Stimulated activated CD8-positive, alpha-beta memory T cell treated with anti-CD3 and anti-CD28 coated beads, Interleukin-7, amount 100 ng/mL, for 4 hours (primary cell): Measurements from ENCODE around the gene KRTAP5-4.
"Not testable (repeated sequence)": the region's sequence is repeated elsewhere in the genome, so short reads cannot be mapped to it uniquely, and the experiment has no call there.

Experiments
- DNase-seq, 2 donors: peaks; one replicate each; pipeline ENCODE4 v3.0.0-alpha.2; 2020; ENCODE audit warnings: low read depth in 2 of 2

The KRTAP5-4 gene

GRCh38 chr11:1600626-1601025, 21.3 kb downstream of the KRTAP5-4 start:
- no peak for DNase-seq

DNA sequence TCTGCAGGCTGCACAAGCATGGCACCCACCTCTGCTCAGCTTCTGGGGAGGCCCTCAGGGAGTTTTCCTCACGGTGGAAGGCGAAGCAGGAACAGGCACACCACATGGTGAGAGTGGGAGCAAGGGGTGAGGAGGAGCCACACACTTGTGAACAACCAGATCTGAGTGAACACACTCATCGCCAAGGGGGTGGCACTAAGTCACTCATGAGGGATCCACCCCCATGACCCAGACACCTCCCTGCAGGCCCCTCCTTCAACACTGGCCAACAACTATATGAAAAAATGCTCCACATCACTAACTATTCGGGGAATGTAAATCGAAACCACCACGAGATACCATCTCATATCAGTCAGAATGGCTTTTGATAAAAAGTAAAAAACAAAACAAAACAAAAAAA, 23.1 kb downstream of the KRTAP5-4 start:
- DNase-seq, result no peak

DNA sequence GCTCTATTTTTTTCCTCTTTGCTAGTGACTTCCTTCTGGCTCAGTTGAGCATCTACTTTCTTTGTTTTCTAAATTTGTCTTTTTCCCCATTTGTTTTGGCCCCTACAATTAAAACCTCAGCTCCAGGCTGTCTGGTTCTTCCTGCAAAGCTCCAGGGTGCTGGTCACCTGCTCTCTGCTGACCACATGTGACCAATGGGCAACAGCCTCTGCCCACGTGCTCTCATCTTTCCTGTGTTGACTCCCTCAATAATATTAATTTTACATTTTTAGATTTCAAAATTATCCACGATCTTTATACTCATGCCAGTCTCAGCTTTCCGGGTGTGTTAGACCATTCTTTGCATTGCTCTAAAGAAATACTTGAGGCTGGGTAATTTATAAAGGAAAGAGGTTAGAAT, 23.5 kb downstream of the KRTAP5-4 start:
- DNase-seq, result not testable (repeated sequence)

DNA sequence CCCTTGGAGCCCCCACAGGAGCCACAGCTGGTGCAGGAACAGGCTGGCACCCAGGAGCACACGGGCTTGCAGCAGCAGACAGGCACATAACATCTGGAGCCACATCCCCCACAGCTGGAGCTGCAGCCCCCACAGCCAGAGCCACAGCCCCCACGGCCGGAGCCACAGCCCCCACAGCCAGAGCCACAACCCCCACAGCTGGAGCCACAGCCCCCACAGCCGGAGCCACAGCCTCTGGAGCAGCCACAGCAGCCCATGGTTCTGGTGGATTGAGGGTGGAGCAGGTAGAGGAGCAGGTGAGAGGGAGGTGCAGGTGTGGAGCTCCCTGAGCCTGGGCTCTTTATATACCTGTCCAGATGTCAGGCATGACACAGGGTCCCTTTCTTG, 24.0 kb downstream of the KRTAP5-4 start, which contains the start of gene KRTAP5-2:
TSS of gene KRTAP5-2 (minus strand) at position 301 of the 387 bp plus-strand sequence. CDS start at position 257, 44 bp downstream.
- DNase-seq, result no peak

DNA sequence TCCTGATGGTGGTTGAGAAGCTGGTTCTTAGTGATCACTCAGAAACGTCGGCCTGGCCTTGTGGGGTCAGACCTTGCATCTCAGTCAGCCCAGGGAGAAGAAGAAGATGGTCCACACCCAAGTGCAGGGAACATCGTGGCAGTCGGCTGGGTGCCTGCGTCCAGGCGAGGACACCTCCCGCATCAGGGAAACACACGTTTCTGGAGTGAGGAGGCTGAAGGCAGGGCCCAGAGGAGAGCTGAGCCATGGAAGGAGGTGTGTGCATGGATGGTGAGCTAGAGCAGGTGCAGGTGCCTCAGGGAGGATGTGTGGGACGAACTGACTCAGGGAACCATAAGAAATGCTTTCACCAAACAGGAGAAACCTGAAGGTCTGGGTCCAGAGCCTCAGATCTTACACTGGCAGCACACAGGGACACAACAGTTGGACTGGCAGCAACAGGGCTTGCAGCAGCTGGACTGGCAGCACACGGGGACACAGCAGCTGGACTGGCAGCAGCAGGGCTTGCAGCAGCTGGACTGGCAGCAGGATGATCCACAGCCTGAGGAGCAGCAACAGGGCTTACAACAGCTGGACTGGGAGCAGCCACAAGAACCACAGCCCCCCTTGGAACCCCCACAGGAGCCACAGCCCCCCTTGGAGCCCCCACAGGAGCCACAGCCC, 24.5 kb downstream of the KRTAP5-4 start:
- DNase-seq, result no peak

- DNase-seq, result not testable (repeated sequence)
Measured at GRCh38 chr11:1596576-1597121, 25.3 kb downstream of the KRTAP5-4 start.

GRCh38 chr11:1595994-1596575, 25.9 kb downstream of the KRTAP5-4 start:
- DNase-seq, result not testable (repeated sequence)

GRCh38 chr11:1592628-1593027, 29.3 kb downstream of the KRTAP5-4 start:
- DNase-seq, result no peak

GRCh38 chr11:1589996-1590395, 31.9 kb downstream of the KRTAP5-4 start:
- no peak for DNase-seq

DNA sequence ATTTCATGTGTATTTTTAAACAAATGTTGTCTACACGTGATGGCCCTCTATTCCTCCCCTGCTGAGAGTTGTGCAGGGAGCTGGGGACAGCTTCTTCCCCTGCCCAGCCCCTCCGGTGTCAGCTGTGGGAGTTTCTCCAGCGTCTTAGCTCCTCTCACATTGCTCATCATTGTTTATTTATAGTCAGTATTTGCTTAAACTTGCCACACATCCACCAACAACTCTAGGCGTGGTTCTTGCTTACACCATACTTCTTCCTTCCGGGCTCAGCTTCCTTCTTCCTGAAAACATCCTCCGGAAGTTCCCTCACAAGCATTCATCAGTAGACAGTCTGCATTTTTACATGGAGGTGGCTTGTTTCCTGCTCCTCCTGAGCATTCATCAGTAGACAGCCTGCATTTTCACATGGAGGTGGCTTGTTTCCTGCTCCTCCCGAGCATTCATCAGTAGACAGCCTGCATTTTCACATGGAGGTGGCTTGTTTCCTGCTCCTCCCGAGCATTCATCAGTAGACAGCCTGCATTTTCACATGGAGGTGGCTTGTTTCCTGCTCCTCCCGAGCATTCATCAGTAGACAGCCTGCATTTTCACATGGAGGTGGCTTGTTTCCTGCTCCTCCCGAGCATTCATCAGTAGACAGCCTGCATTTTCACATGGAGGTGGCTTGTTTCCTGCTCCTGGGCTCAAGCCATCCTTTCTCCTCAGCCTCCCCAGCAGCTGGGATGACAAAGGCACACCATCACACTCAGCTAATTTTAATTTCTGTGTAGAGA, 32.6 kb downstream of the KRTAP5-4 start:
- DNase-seq, result not testable (repeated sequence)

DNA sequence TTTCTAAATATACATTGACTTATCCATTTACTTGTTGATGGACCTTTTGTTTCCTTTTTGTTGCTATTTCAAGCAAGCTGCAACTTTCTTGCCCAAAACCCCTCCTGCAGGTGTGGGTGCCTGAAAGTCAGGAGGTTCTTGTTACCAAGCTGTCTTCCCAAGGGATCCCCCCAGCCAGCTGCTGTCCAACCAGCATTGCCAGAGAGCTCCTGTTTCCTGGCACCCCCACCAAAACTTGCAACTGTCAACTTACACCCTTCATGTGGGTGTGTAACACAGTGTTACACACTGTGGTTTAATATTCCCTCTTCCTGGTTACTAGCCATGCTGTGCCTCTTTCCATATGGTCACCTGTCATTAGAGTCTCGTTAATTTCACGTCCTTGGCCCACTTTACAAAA, 35.2 kb downstream of the KRTAP5-4 start:
- DNase-seq, result no peak

DNA sequence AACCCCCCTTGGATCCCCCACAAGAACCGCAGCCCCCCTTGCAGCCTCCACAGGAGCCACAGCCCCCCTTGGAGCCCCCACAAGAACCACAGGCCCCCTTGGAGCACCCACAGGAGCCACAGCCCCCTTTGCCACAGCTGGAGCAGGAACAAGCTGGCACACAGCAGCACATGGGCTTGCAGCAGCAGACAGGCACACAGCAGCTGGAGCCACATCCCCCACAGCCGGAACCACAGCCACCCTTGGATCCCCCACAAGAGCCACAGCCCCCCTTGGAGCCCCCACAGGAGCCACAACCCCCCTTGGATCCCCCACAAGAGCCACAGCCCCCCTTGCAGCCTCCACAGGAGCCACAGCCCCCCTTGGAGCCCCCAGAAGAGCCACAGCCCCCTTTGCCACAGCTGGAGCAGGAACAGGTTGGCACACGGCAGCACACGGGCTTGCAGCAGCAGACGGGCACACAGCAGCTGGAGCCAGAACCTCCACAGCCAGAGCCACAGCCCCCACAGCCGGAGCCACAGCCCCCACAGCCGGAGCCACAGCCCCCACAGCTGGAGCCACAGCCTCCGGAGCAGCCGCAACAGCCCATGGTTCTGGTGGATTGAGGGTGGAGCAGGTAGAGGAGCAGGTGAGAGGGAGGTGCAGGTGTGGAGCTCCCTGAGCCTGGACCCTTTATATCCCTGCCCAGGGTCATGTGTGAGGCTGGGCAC, 37.1 kb downstream of the KRTAP5-4 start, which contains the start of gene KRTAP5-1:
TSS of gene KRTAP5-1 (minus strand) at position 623 of the 710 bp plus-strand sequence. CDS start at position 589, 34 bp downstream.
- DNase-seq, result not testable (repeated sequence)

DNA sequence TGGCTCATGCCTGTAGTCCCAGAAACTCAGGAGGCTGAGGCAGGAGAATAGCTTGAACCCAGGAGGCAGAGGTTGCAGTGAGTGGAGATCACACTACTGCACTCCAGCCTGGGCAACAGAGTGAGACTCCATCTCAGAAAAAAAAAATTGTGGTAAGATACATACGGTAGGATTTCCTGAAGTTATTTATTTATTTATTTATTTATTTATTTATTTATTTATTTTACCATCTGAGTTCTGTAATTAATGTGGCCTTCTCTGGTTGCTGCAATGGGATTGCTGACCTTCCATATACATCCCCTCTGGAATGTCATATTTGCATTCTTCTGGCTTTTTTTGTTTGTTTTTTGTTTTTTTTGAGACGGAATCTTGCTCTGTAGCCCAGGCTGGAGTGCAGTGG, 39.0 kb downstream of the KRTAP5-4 start:
- DNase-seq, result not testable (repeated sequence)

DNA sequence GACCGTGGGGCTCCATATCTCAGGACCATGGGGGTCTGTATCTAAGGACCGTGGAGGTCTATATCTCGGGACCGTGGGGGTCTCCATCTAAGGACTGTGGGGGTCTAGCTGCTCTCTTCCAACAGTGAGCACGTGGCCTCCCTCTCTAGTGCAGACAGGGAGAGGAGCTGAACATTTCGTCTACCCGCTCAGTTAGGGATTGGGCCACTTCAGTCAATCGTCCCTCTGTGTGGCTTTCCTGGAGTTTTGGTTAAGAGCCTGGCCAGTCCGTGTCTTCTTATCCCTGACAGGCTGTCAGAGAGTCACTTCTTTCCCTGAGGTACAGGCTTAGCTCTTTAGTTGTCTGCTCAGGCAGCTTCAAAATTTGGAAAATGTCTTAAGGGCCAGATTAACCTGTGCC, 40.0 kb downstream of the KRTAP5-4 start:
- DNase-seq, result no peak

DNA sequence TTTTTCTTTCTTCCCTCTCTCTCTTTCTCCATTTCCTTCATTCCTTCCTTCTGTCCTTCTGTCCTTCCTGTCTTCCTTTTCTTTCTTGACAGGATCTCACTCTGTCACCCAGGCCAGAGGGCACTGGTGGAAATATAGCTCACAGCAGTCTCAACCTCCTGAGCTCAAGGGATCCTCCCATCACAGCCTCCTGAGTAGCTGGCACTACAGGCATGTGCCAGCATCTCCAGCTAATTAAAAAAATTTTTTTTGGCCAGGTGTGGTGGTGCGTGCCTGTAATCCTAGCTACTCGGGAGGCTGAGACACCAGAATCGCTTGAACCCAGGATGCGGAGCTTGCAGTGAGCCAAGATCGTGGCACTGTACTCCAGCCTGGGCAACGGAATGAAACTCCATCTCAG, 45.1 kb downstream of the KRTAP5-4 start:
- no peak for DNase-seq

GRCh38 chr11:1575756-1576155, 46.2 kb downstream of the KRTAP5-4 start:
- not testable (repeated sequence) for DNase-seq

- DNase-seq, result no peak
Measured at GRCh38 chr11:1574933-1575242, 47.0 kb downstream of the KRTAP5-4 start.

DNA sequence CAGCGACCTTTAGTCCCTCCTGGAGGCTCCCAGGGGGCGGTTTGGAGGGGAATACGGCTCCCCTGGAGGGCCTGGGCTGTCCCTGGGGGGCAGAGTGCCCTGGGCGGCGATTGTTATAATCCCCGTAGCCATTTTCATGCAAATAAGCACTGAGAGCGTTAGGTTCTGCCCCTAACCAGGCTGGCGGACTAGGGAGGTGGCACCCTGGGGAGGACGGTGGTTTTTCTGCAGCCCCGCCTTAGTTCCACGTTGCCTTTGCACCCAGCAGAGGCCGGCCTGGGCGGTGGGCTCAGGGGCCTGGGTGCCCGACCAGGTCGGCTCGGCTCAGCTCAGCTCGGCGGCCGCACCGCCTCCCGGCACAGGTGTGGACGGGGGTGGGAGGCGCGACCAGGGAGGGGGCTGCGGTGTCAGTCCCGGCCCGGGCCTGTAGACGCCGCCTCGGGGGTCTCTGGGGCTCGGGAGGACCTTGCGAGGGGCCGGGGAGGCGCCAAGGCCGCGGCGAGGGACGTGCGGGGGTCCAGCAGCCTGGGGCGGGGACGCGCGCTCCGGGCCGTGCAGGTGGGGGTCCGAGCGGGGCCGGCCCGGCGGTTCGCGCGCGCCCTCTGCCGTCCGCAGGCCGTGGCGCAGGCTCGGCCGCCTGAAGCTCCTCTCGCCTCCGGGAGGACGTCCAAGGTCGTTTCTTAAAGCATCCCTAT, 47.6 kb downstream of the KRTAP5-4 start:
- peak in 1 of 2 donors; percentile 45 for DNase-seq

DNA sequence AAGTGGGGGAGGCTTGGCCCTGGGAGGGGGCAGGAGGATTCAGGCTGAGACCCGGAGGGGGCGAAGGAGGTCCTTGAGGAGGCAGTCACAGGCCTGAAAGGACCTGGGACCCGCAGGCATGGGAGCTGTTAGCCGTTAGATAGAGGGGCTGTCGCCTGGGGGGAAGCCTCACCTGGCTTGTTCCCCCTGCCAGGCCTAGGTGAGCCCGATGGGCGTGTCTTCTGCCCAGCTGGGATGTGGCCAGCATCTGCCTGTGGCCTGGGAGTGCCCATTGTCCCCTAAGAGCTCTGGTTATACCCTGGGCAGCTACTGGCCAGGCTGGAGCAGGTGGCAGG, 48.1 kb downstream of the KRTAP5-4 start:
- DNase-seq, result no peak

DNA sequence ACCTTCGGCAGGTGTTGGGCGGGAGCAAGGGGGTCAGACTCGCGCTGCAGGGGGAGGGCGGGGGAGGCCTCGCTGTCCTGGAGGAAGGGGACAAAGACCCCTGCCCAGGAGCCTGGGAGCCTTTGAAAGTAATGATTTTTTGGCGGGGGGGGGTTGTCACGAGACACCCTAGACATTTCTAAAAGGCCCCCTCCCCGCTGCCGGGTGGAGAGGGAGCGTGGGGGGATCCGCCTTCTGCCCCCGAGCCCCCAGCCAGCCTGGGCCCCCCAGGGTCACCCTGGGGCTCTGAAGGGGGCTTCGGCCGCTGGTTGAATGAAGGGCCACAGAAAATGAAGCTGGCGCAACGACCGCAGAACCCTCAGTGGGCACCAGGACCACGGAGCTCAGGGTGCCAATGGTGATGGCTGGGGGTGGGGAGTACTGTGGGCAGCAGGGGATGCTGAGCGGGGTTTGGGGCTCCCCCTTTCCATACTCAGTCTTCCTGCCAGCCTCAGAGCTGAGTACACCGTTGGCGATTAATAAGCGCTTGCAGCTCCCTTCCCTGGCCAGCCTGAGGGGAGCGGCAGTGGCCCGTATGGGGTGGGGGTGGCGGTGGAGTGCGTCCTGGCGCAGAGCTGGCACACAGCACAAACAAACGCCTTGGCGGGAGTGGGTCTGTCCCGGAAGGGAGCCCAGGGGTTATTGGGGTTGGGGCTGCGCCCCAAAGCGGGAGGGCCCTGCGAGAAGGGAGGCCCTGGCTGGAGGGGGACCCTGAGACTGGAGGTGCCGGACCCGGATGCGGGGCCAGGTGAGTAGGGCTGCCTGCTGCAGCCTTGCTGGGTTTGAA, 48.6 kb downstream of the KRTAP5-4 start:
- no peak for DNase-seq
